ENCODE data around the gene SRL.

- TF ChIP-seq CTCF (IDR thresholded peaks at IDR 0.05) (no peak), POLR2AphosphoS5 (IDR thresholded peaks at IDR 0.05) (no peak), POLR2A (IDR thresholded peaks at IDR 0.05) (no peak)
Observed at GRCh38 chr16:4176906-4177417, 64.9 kb downstream of the SRL start.

Measured in prostate gland (tissue), 2 donors.